Activated CD8-positive, alpha-beta memory T cell treated with anti-CD3 and anti-CD28 coated beads for 36 hours (primary cell): ENCODE data around the gene PRRT1. TPM values are rescaled to one million over a fixed set of nuclear protein-coding genes. Genes with fewer than 3 reads are reported as not detected.

Source experiments
- CTCF ChIA-PET: fragments of 350-600 bp; sonication (Branson Sonifier 250); formaldehyde crosslinking; loops from one replicate; lab custom pipeline; 2021; ENCODE audit warnings: antibody characterized with exemption; lab: Charles Lee
- POLR2A ChIA-PET: fragments of 350-600 bp; sonication (Branson Sonifier 250); formaldehyde crosslinking; loops from one replicate; lab custom pipeline; 2021; ENCODE audit warnings: antibody characterized with exemption; lab: Charles Lee
- total RNA-seq, 2 experiments: library from RNA; stranded (reverse); gene quantifications; one replicate each; pipeline ENCODE4 v1.2.3, GENCODE V29; 2021

The PRRT1 gene
- total RNA-seq, 2 experiments from 2014 or later = 0.61 TPM

DNA sequence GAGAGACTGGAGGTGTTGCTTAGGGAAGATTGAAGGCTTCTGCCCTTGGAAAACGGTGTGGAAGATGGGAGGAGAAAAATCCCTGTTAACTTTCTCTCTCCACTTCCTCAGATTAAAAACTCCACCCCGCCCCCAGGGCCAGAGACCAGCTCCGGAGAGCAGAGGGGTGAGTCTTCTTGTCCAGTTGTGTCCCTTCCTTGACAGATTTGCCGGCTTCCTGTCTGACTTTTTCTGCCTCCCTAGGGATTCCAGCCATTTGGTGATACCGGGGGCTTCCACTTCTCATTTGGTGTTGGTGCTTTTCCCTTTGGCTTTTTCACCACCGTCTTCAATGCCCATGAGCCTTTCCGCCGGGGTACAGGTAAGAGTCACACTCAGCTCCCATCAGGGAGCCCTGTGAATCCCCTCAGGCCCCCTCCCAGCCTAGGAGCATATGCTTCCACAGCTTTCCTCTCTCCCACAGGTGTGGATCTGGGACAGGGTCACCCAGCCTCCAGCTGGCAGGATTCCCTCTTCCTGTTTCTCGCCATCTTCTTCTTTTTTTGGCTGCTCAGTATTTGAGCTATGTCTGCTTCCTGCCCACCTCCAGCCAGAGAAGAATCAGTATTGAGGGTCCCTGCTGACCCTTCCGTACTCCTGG lies 28.1 kb upstream of the PRRT1 start:
- CTCF ChIA-PET = interaction anchor here (1.3 to 1.5 kb wide), 2 partner anchors 13 to 16 kb away, joined by 6 to 7 read pairs; partner anchors contain the start of gene GPSM3
- POLR2A ChIA-PET = interaction anchor here (0.7 to 1.2 kb wide), 2 partner anchors 16 to 51 kb away, joined by 4 to 11 read pairs; no protein-coding TSS in a partner anchor

DNA sequence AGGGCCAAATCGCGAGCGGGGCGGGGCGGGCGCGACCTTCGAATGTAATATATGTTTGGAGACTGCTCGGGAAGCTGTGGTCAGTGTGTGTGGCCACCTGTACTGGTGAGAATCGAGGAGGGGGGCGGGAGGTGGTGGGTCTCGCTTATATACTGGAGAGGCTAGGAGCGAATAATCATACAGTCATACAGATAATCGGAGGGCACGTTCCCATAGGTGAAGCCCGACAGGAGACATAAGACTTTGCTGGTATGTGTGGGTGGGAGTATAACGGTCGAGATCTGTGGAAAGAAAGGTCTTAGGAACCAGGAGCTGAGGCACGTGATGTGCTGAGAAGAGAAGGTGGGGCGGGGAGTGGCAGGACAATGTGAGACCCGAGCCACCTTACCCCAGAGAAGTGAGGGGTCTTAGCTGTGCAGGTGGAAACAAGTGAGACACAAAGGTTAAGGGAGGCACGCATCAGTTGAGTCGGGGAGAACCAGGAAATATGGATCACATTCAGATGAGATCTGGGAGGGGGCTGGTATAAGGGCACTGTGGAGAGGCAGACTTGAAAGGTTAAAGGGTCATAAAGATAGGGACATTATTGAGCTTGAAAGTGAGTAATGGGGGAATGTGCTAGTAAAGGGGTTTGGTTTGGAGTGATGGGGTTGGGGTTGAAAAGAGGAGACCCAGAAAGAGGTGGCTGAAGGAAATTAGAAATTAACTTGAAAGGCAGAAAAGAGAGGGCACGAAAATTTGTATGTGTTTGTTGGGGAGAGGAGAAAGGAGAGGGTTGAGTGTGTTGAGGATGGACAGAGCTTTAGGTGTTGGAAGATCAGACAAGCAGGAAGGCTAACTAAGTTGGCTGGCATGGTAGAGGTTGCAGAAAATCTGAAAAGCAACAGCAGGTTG lies 27.1 kb upstream of the PRRT1 start:
- ChIA-PET POLR2A (interaction anchor here (0.5 to 1.2 kb wide), 5 partner anchors 11 to 167 kb away, joined by 3 to 16 read pairs (median 7); partner anchors contain the start of genes GPSM3 and PBX2), CTCF (interaction anchor here (0.7 to 1.5 kb wide), 4 partner anchors 9 to 67 kb away, joined by 4 to 7 read pairs (median 5); partner anchors contain the start of gene GPSM3)

DNA sequence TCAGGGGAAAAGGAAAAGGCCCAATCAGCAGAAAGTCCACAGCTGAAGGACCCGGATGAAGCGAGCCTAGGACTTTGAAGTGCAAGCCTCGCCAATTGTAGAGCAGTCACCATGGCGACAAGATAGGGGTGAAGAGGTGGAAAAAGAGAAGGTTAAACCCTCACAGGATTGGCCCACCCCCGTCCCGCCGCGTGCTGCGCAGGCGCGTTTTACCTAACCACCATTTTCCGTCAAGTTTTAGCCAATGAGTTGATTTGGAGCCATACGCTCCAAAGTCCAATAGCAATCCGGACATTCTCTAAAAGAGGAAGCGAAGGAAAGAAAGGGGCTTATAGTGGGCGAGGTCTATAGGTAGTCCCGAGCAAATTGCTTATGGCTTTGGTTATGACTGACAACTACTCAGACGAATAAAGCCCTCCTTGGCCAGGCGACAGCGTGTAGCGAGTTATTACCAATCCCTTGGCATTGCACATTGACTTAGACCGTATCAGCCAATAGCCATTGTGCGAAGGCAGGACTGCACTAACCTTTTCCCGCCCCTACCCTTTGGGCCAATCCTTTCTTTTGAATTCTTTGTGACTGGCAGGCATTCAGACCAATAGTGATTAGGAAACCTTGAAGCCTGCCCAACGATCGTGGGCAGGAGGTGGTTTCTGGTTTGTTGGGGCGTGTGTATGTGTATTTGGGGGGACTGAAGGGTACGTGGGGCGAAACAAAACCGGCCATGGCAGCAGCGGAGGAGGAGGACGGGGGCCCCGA lies 26.2 kb upstream of the PRRT1 start, which contains the start of gene RNF5:
Gene RNF5 (plus strand): TSS at position 618 of the 759 bp plus-strand sequence. CDS start 107 bp downstream, at position 725.
- CTCF ChIA-PET = interaction anchor here (1.2 to 1.5 kb wide), 2 partner anchors 10 to 15 kb away, joined by 4 to 7 read pairs; partner anchors contain the start of gene GPSM3
- POLR2A ChIA-PET = interaction anchor here (1.2 kb wide), 1 partner anchor 15 kb away, joined by 7 read pairs; the partner anchor contains the start of gene GPSM3

DNA sequence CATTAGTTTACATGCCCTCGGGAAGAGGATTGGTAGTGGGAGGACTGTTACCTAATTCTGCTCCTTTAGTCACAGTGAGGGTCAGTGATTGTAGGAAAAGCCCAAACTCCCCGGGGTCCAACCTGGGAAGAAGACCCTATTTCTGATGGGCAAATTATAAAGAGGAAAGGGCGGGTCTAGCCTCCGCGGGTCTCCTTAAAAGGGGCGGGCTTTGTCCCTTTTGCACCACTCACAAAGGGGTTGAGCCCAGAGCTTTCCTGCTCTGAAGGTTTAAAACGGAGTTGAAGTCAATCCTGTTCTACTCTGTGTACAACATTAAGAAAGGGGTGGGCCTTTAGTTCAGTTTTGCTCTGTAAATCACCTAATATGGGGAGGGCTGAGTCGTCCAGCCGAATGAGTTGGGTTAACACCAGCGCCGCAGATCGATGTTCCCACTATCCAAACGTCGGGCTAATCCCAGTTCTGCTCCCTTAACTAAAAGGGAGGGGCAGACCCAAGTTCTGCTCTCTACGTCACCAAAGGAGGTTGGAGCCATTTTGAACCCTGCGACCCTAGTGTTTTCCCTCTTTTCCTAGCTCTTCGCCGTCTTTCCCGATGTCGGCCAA lies 25.5 kb upstream of the PRRT1 start:
- POLR2A ChIA-PET = no interaction called here
- CTCF ChIA-PET = interaction anchor here (1.5 to 1.7 kb wide), 2 partner anchors 10 to 18 kb away, joined by 4 read pairs; no protein-coding TSS in a partner anchor

DNA sequence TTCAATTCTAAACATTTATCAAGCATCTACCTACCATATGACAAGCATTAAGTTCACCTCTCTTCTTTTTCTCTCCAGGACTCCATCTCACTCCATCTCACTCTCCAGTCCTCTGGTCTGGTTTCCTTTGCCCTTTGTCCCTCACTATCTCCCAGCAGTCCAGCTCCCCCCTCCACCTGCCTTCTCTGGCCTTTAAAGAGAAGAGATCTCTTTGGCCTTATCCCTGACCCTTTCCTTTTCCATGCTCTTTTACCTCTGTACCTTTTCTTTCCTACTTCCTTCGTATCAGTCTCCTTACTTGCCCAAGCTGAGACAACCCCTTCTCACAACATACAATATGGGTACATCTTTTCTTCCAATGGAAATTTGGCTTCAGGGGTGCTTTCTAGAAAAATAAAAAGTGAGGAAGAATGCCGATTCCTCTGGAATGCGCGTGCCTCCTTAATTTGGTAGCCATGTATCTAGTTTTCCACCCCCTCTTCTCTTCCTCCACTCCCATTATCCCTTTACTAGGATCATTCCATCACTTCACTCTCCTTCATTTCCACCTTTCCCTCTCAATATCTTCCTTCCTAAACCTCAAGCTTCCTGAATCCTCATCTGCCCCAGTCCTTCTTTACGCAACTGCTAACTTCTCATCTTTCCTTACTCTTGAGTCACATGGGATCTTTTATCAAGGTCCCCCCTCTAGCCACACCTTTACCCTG lies 24.9 kb upstream of the PRRT1 start:
- ChIA-PET CTCF (interaction anchor here (1.5 to 1.7 kb wide), 2 partner anchors 11 to 19 kb away, joined by 4 read pairs; no protein-coding TSS in a partner anchor), POLR2A (interaction anchor here (0.7 kb wide), 1 partner anchor 16 kb away, joined by 4 read pairs; the partner anchor contains the start of gene GPSM3)

DNA sequence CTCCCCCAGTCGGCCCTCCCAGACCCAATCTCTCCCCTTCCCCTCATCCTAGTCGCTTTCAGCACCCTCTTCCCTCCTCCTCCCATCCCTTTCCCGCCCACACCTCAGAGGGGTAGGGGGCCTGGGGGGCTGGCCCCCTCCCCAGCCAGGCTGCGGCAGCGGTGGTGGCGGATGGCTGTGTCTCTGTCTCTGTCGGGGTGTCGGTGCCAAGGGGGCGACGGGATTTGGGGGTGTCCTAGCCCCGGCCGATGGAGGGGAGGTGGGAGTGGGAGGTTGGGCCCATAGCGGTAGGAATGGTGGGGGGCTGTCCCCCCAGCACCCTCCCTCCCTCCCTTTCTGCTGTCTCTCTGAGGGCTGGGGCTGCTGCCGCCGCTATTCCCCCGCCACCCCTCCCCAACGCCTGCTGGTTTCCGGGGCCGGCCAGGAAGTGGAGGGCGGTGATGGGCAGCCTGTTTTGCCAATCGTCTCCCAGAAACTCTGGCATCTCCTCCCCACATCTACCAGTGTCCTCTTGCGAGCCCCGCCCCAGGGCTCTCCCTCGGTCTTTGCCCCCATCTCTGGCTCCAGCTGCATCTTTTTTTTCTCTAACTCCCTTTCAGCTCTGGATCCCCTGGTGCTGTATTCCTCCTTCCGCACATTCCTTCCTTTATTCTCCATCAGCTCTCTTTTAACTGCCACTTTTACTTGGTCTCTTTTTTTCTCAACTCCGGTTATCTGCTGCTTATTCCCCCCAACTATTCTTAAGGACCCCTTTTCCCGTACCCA lies 24.2 kb upstream of the PRRT1 start, which contains the start of gene AGPAT1:
Gene AGPAT1 (minus strand): TSS at position 374 of the 765 bp plus-strand sequence. CDS start 4,588 bp downstream, outside the sequence.
- POLR2A ChIA-PET = interaction anchor here (0.7 kb wide), 1 partner anchor 17 kb away, joined by 4 read pairs; the partner anchor contains the start of gene GPSM3
- CTCF ChIA-PET = interaction anchor here (1.5 to 1.7 kb wide), 2 partner anchors 12 to 20 kb away, joined by 4 read pairs; no protein-coding TSS in a partner anchor

DNA sequence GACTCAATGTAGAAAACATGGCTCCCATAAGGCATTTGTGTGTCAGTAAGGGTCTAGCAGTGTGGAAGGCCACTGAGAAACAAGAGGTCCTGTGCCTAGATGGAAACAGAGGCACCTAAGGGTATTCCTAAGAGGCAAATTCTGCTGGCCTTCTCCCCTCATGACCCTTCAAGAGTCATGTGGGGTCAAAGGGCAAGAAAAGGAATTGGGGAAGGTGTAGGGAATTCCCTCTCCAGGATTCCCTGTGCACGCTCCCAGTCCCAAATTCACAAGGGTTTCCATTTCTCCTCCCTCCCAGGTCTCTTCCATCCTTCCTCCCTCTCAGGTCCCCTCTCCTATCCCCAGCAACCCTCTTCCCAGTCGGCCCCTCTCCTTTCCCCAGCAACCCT lies 23.6 kb upstream of the PRRT1 start:
- POLR2A ChIA-PET = no interaction called here
- CTCF ChIA-PET = no interaction called here

DNA sequence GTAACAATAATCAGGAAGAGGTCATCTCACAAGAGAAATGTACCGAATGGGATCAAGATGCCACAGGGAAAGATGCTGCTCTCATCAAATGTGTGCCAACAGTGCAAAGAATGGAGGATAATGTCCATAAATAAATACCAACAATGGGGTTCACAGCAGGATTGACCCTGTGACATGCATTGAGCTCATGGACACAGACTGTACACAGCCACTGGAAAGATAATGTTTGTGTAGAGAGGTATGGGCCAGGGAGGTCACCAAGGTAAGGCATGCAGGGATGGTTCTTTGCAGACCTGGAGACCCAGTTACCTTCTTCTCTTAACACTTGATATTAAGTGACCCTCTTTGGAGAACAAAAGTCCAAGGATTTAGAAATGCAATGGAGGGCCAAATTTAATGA lies 22.7 kb upstream of the PRRT1 start:
- CTCF ChIA-PET = no interaction called here
- POLR2A ChIA-PET = no interaction called here

DNA sequence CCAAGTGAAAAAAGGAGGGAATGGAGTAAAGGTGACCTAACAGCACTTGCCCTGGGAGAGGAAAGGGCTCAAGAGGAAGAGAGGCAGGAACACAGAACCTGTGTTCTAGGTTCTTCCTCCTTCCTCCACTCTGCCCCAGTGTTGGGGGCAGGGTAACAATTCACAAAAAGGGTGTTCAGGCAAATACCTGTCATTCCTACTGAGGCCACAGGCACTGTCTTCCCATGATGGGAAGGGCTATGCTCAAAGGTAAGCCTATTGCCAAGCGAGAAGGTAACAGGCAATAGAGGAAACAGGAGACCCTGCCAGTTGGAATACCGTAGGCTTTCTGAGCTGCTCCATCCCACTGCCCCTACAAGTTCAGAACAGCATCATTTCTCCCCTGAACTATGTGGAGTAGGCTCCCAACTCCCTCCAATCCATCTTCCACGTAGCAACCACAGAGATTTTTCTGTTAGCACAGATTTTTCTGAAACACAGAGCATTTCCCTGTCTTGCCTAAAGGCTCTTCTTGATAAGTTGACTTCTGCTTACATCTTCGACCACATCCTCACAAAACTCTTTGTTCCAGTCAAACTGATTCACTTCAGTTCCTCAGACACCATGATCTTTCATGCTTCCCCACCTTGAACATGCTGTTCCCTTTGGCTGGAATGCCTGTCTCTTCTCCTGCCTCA lies 21.4 kb upstream of the PRRT1 start:
- POLR2A ChIA-PET = no interaction called here
- CTCF ChIA-PET = no interaction called here

DNA sequence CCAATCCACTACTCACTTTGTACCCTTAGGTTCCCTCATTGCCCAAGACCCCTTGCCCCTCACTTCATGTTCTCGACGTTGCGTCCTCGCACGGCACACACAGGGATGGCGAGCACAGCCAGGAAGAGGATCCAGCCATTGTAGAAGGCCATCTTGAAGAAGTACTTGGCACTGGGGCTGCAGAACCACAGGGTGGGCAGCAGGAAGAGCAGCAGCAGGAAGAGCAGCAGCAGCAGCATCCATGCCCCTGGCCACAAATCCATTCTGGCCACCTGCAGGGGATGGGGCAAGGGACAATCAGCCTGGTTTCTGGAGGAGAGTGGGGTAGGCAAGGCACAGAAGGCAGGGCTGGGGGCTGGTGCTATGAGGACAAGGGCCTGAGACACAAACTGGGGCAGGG lies 19.5 kb upstream of the PRRT1 start:
- POLR2A ChIA-PET = no interaction called here
- CTCF ChIA-PET = no interaction called here

DNA sequence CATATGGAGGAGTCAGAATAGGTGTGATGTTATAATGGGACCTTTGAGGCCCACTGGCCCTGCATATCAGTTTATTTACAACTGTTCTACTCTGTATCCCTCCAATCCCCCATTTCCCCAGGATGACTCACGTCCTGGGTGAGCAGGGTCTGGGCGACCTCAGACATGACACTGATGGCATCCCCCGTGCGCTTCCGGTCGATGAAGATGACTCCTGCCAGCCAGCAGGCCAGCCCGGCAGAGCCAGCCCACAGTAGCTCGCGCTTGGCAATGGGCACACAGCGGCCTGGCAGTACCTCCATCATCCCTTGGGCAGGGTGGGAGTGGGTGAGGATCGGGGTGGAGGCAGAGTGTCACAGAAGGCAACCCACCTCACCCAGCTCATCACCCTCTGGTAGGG lies 18.6 kb upstream of the PRRT1 start:
- ChIA-PET POLR2A (no interaction called here), CTCF (no interaction called here)

DNA sequence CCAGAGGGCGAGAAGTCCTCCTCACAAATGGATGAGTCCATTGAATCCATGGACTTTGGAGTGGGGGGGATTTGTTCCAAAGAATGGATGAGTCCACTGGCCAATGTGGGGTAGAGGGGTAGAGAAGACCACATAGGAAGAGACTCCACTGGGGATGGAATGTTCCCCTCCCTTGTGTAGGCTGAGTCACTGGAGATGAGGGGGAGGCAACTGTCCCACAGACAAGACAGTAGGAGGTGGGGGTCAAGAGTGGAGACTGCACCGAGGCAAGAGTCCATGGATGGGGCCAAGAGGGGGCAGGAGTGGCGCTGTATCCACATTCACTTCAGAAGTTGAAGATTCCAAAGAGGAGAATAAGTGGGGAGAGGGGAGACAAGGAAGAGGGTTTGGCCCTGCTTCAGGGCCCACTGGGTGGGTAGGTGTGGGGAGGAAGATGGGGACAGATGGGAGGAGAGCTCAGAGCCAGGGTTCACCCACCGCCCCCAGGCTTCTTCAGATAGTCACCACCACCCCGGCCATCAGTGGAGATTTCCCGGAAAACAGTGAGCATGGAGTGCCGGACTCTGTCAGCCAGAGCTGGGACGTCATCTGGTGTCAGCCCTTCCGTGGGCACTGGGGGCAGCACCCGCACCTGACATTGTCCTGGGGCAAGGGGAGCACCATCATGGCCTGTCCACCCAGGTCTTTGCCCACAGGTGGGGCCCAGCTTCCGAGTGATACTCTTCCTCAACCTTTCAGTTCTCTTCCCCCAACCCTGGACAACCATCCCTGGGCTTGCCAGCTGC lies 17.3 kb upstream of the PRRT1 start:
- ChIA-PET POLR2A (no interaction called here), CTCF (no interaction called here)

DNA sequence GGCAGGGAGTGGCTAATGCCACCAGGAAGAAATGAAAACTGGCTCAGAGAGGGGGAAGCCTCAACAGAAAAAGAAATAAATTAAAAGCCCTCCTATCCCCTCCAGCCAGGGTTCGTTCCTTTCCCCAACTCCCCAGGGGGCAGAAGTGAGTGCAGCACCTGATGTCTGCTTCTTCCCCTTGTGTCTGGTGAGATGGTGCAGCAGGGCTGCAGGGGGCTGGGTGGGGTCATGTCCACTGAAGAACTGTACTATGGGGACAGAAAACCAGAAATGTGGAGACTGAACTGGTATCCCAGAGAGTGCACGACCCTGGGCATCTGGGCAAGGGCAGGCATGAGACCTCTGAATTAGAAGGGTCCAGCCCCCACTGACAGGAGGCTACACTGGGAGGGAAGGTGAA lies 16.6 kb upstream of the PRRT1 start:
- ChIA-PET POLR2A (no interaction called here), CTCF (no interaction called here)

DNA sequence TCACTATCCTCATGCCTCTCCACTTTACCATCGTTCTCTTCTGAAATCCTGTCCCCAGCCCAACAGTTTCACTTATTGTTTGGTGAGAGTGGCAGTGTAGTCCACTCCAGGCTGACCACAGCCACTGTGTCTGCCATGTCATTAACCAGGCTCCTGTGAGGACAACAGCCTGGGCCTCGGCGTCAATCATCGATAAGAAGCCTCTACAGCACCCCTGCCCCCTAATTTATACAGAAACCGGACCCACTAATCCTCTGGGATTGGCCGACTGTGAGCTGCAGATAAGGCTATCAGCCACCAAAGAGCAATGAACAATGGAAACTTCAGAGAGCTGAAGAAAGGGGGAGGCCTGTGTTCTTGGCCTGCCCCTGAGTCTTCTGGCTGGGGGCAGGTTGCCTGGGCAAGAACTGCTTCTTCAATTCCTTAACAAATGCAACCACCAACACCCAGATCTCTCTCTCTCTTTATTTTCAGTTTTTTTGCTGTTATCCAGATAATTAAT lies 16.1 kb upstream of the PRRT1 start:
- POLR2A ChIA-PET = no interaction called here
- CTCF ChIA-PET = no interaction called here

DNA sequence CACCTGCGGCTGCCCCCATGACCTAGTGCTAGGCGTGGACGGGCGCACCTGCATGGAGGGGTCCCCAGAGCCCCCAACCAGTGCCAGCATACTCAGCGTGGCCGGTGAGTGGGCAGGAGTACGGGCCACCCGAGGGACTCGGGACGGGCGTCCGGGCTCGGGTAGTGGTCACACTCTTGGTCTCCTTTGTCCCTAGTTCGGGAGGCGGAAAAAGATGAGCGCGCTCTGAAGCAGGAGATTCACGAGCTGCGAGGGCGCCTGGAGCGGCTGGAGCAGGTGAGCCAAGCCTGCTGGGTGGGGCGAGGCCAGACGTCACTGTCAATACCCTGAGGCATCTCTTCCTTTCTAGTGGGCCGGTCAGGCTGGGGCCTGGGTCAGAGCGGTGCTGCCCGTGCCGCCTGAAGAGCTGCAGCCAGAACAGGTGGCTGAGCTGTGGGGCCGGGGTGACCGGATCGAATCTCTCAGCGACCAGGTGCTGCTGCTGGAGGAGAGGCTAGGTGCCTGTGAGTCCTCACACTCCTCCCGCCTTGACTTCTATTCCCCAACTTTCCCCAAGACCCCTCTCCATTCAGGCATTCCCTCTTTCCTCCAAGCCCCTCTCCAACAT lies 15.5 kb upstream of the PRRT1 start:
- CTCF ChIA-PET = no interaction called here
- POLR2A ChIA-PET = no interaction called here
